ENCODE data around the gene UBE2D2.

UBE2D2 gene

DNA sequence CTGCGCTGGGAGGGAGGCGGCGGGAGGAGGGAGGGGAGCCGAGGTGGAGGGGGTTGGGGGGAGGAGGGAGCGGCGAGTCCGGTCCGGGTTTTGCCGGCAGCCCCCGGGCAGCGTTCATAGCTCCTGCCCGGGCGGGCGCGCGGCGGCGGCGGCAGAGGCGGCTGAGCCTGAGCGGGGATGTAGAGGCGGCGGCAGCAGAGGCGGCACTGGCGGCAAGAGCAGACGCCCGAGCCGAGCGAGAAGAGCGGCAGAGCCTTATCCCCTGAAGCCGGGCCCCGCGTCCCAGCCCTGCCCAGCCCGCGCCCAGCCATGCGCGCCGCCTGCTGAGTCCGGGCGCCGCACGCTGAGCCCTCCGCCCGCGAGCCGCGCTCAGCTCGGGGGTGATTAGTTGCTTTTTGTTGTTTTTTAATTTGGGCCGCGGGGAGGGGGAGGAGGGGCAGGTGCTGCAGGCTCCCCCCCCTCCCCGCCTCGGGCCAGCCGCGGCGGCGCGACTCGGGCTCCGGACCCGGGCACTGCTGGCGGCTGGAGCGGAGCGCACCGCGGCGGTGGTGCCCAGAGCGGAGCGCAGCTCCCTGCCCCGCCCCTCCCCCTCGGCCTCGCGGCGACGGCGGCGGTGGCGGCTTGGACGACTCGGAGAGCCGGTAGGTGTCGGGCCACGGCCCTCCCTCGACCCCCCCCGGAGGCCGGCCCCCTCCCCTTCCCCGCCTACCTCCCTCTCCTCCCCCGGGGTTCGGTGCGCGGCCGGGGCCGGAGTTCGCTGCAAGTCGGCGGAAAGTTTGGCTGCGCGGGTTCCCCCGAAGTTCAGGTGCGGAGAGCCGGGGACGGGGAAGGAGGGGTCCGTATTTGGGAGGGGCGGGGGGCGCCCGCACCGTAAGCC lies 87.3 kb downstream of the UBE2D2 start, which contains the start of gene CXXC5:
Gene CXXC5 (plus strand): TSS at position 145 of the 877 bp plus-strand sequence. CDS start 32,175 bp downstream, outside the sequence.
- no peaks in the 10 kb centered on the region for H3K36me3 ChIP-seq (ENCODE audit: control insufficient read depth, insufficient read depth, low read length)
- H3K9ac ChIP-seq (ENCODE audit: low read depth, low read length) = peak within 1 kb of the TSS; percentile 47
- peaks cover 35% of the 10 kb centered on the region for H3K27me3 ChIP-seq (ENCODE audit: control insufficient read depth, insufficient read depth, low read length)
- H3K4me1 ChIP-seq (ENCODE audit: control insufficient read depth, insufficient read depth, low read length) = peaks cover 25% of the 10 kb centered on the region
- H3K4me3 ChIP-seq (ENCODE audit: low read depth, low read length) = peak within 1 kb of the TSS; percentile 75
- H3K9me3 ChIP-seq (ENCODE audit: control insufficient read depth, insufficient read depth, low read length) = no peaks in the 10 kb centered on the region

- Histone ChIP-seq H3K4me1 (ENCODE audit: control insufficient read depth, insufficient read depth, low read length) (peaks cover 29% of the 10 kb centered on the region), H3K9me3 (ENCODE audit: control insufficient read depth, insufficient read depth, low read length) (no peaks in the 10 kb centered on the region), H3K4me3 (ENCODE audit: low read depth, low read length) (peak overlapping the region; percentile 75), H3K9ac (ENCODE audit: low read depth, low read length) (peak overlapping the region; percentile 47), H3K27me3 (ENCODE audit: control insufficient read depth, insufficient read depth, low read length) (peaks cover 32% of the 10 kb centered on the region), H3K36me3 (ENCODE audit: control insufficient read depth, insufficient read depth, low read length) (no peaks in the 10 kb centered on the region)
Measured at GRCh38 chr5:139649082-139649991, 88.2 kb downstream of the UBE2D2 start.

GRCh38 chr5:139650031-139650688 lies 89.0 kb downstream of the UBE2D2 start:
- Histone ChIP-seq H3K9me3 (ENCODE audit: control insufficient read depth, insufficient read depth, low read length) (no peaks in the 10 kb centered on the region), H3K4me3 (ENCODE audit: low read depth, low read length) (peak overlapping the region; percentile 75), H3K4me1 (ENCODE audit: control insufficient read depth, insufficient read depth, low read length) (peaks cover 32% of the 10 kb centered on the region), H3K27me3 (ENCODE audit: control insufficient read depth, insufficient read depth, low read length) (peaks cover 24% of the 10 kb centered on the region), H3K9ac (ENCODE audit: low read depth, low read length) (peak overlapping the region; percentile 37), H3K36me3 (ENCODE audit: control insufficient read depth, insufficient read depth, low read length) (no peaks in the 10 kb centered on the region)

GRCh38 chr5:139650689-139651042 lies 89.5 kb downstream of the UBE2D2 start:
- H3K4me1 ChIP-seq (ENCODE audit: control insufficient read depth, insufficient read depth, low read length) = peaks cover 32% of the 10 kb centered on the region

GRCh38 chr5:139651043-139651834 lies 90.1 kb downstream of the UBE2D2 start:
- Histone ChIP-seq H3K36me3 (ENCODE audit: control insufficient read depth, insufficient read depth, low read length) (no peaks in the 10 kb centered on the region), H3K9me3 (ENCODE audit: control insufficient read depth, insufficient read depth, low read length) (no peaks in the 10 kb centered on the region), H3K4me3 (ENCODE audit: low read depth, low read length) (peak overlapping the region; percentile 75), H3K27me3 (ENCODE audit: control insufficient read depth, insufficient read depth, low read length) (peaks cover 13% of the 10 kb centered on the region), H3K4me1 (ENCODE audit: control insufficient read depth, insufficient read depth, low read length) (peaks cover 32% of the 10 kb centered on the region), H3K9ac (ENCODE audit: low read depth, low read length) (peak overlapping the region; percentile 37)

More at GRCh38 chr5:139650689-139651042, 89.5 kb downstream of the UBE2D2 start:
- peaks cover 19% of the 10 kb centered on the region for H3K27me3 ChIP-seq (ENCODE audit: control insufficient read depth, insufficient read depth, low read length)
- H3K9ac ChIP-seq (ENCODE audit: low read depth, low read length) = peak overlapping the region; percentile 37
- no peaks in the 10 kb centered on the region for H3K9me3 ChIP-seq (ENCODE audit: control insufficient read depth, insufficient read depth, low read length)
- no peaks in the 10 kb centered on the region for H3K36me3 ChIP-seq (ENCODE audit: control insufficient read depth, insufficient read depth, low read length)
- H3K4me3 ChIP-seq (ENCODE audit: low read depth, low read length) = peak overlapping the region; percentile 75

DNA sequence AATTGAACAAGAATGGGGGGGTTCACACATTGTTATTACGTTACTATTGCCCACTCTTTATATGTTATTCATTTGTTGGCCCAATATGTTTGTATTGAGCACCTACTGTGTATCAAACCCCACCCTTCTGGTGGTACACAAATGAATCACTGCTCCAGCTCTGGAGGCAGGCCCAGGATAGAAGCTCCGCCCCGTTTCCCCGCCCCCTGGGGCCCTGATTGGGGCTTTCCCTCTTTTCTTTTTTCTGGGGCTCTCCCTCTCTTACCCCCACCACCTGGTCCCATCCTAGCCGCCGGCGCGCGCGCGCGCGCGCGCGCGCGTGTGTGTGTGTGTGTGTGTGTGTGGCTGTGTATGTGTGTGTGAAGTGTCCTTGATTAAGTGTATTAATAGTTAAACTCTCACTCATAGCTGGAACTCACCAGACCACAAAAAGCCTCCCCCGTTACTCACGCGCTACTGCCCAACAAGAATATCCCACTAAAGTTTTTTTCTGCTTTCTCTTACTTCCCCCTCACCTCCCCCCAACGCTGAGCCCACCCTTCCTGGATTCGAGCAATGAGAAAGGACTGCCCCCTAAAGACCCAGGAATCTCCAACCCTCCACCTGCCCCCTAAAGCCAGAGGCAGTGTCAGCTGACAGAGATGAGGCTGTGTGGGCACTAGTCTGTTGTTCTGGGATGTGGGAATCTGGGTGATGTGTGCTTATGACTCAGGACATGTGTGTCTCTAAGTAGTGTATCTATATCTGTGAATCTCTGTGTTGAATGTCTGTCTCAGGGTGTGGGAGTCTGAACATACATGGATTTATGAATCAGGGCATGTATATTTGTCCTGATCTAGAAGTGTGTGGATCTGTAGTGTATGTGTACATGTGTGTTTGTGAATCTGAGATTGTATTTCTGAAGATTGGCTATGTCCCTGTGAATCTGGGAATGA lies 91.0 kb downstream of the UBE2D2 start:
- Histone ChIP-seq H3K9me3 (ENCODE audit: control insufficient read depth, insufficient read depth, low read length) (no peaks in the 10 kb centered on the region), H3K36me3 (ENCODE audit: control insufficient read depth, insufficient read depth, low read length) (no peaks in the 10 kb centered on the region), H3K27me3 (ENCODE audit: control insufficient read depth, insufficient read depth, low read length) (peaks cover 4% of the 10 kb centered on the region), H3K4me1 (ENCODE audit: control insufficient read depth, insufficient read depth, low read length) (peaks cover 32% of the 10 kb centered on the region), H3K9ac (ENCODE audit: low read depth, low read length) (no peak overlapping the region), H3K4me3 (ENCODE audit: low read depth, low read length) (peak overlapping the region; percentile 75)

GRCh38 chr5:139652788-139653241 lies 91.7 kb downstream of the UBE2D2 start:
- H3K9me3 ChIP-seq (ENCODE audit: control insufficient read depth, insufficient read depth, low read length) = no peaks in the 10 kb centered on the region
- no peak overlapping the region for H3K4me3 ChIP-seq (ENCODE audit: low read depth, low read length)
- peaks cover 32% of the 10 kb centered on the region for H3K4me1 ChIP-seq (ENCODE audit: control insufficient read depth, insufficient read depth, low read length)
- no peak overlapping the region for H3K9ac ChIP-seq (ENCODE audit: low read depth, low read length)
- H3K27me3 ChIP-seq (ENCODE audit: control insufficient read depth, insufficient read depth, low read length) = no peaks in the 10 kb centered on the region
- no peaks in the 10 kb centered on the region for H3K36me3 ChIP-seq (ENCODE audit: control insufficient read depth, insufficient read depth, low read length)

GRCh38 chr5:139653616-139654015 lies 92.5 kb downstream of the UBE2D2 start:
- peaks cover 33% of the 10 kb centered on the region for H3K4me1 ChIP-seq (ENCODE audit: control insufficient read depth, insufficient read depth, low read length)
- H3K36me3 ChIP-seq (ENCODE audit: control insufficient read depth, insufficient read depth, low read length) = no peaks in the 10 kb centered on the region
- H3K9ac ChIP-seq (ENCODE audit: low read depth, low read length) = no peak overlapping the region
- H3K4me3 ChIP-seq (ENCODE audit: low read depth, low read length) = peak overlapping the region; percentile 8
- H3K9me3 ChIP-seq (ENCODE audit: control insufficient read depth, insufficient read depth, low read length) = no peaks in the 10 kb centered on the region
- H3K27me3 ChIP-seq (ENCODE audit: control insufficient read depth, insufficient read depth, low read length) = no peaks in the 10 kb centered on the region

GRCh38 chr5:139654464-139654863 lies 93.3 kb downstream of the UBE2D2 start:
- Histone ChIP-seq H3K36me3 (ENCODE audit: control insufficient read depth, insufficient read depth, low read length) (no peaks in the 10 kb centered on the region), H3K4me1 (ENCODE audit: control insufficient read depth, insufficient read depth, low read length) (peaks cover 39% of the 10 kb centered on the region), H3K27me3 (ENCODE audit: control insufficient read depth, insufficient read depth, low read length) (no peaks in the 10 kb centered on the region), H3K9me3 (ENCODE audit: control insufficient read depth, insufficient read depth, low read length) (no peaks in the 10 kb centered on the region), H3K9ac (ENCODE audit: low read depth, low read length) (no peak overlapping the region), H3K4me3 (ENCODE audit: low read depth, low read length) (no peak overlapping the region)

- Histone ChIP-seq H3K36me3 (ENCODE audit: control insufficient read depth, insufficient read depth, low read length) (no peaks in the 10 kb centered on the region), H3K4me1 (ENCODE audit: control insufficient read depth, insufficient read depth, low read length) (peaks cover 40% of the 10 kb centered on the region), H3K4me3 (ENCODE audit: low read depth, low read length) (no peak overlapping the region), H3K9me3 (ENCODE audit: control insufficient read depth, insufficient read depth, low read length) (no peaks in the 10 kb centered on the region), H3K9ac (ENCODE audit: low read depth, low read length) (no peak overlapping the region), H3K27me3 (ENCODE audit: control insufficient read depth, insufficient read depth, low read length) (no peaks in the 10 kb centered on the region)
Measured at GRCh38 chr5:139654871-139655491, 93.8 kb downstream of the UBE2D2 start.
